Ishikawa (cell line): Measurements from ENCODE around the gene YBX2.

Source experiments
- CEBPB ChIP-seq: IDR thresholded peaks from 2 replicates; pipeline ENCODE4 v1.6.1; 2012
- CREB1 ChIP-seq: IDR thresholded peaks from 2 replicates; pipeline ENCODE4 v1.6.1; 2012; ENCODE audit warnings: low read depth
- EP300 ChIP-seq: IDR thresholded peaks from 2 replicates; pipeline ENCODE4 v1.6.1; 2012; ENCODE audit warnings: borderline replicate concordance
- RAD21 ChIP-seq: IDR thresholded peaks from 2 replicates; pipeline ENCODE4 v1.6.1; 2012; ENCODE audit warnings: low read depth
- REST ChIP-seq: IDR thresholded peaks from 2 replicates; pipeline ENCODE4 v1.6.1; 2012; ENCODE audit warnings: low read depth, mild to moderate bottlenecking
- TAF1 ChIP-seq: IDR thresholded peaks from 2 replicates; pipeline ENCODE4 v1.6.1; 2012; ENCODE audit warnings: low read depth, mild to moderate bottlenecking
- USF1 ChIP-seq: IDR thresholded peaks from 2 replicates; pipeline ENCODE4 v1.6.1; 2012
- ZBTB7A ChIP-seq: IDR thresholded peaks from 2 replicates; pipeline ENCODE4 v1.6.1; 2012; ENCODE audit warnings: low read depth

GRCh38 chr17:7334938-7335538 lies 40.6 kb upstream of the YBX2 start:
- TF ChIP-seq ZBTB7A, result no peak
- no peak for TF ChIP-seq EP300
- TF ChIP-seq USF1, result no peak
- TF ChIP-seq RAD21, result no peak
- TF ChIP-seq TAF1, result no peak
- TF ChIP-seq CEBPB, result no peak
- TF ChIP-seq CREB1, result no peak
- TF ChIP-seq REST, result no peak
